Fibroblast of lung (primary cell): ENCODE results near the gene BEND7. TPM values are rescaled to one million over a fixed set of nuclear protein-coding genes. Genes with fewer than 3 reads are reported as not detected.

Experiments used
- DNase-seq, 2 donors: peaks; one replicate each; pipeline versions ENCODE4 v3.0.0 to v3.0.0-alpha.2; 2010; ENCODE audit warnings: low read depth in 2 of 2
- H2AFZ ChIP-seq: 2 replicates; pipeline ENCODE4 v1.5.1; 2012; ENCODE audit warnings: low read length, control low read depth, inconsistent platforms
- H3K27ac ChIP-seq: 2 replicates; pipeline ENCODE4 v1.5.1; 2011; ENCODE audit warnings: low read length, control low read depth; ENCODE audit not compliant: insufficient read depth
- H3K27me3 ChIP-seq: 2 replicates; pipeline ENCODE4 v1.5.1; 2011; ENCODE audit warnings: mild to moderate bottlenecking, low read length; ENCODE audit not compliant: control insufficient read depth, insufficient read depth
- H3K36me3 ChIP-seq: 2 replicates; pipeline ENCODE4 v1.5.1; 2011; ENCODE audit warnings: low read length; ENCODE audit not compliant: control insufficient read depth, insufficient read depth
- H3K4me1 ChIP-seq: 2 replicates; pipeline ENCODE4 v1.5.1; 2011; ENCODE audit warnings: low read length; ENCODE audit not compliant: control insufficient read depth, insufficient read depth; ENCODE audit errors: extremely low read depth
- H3K4me2 ChIP-seq: 2 replicates; pipeline ENCODE4 v1.5.1; 2011; ENCODE audit warnings: low read length, control low read depth; ENCODE audit not compliant: insufficient read depth; ENCODE audit errors: extremely low read depth
- H3K4me3 ChIP-seq, 4 experiments: fragments of 200-600 bp in 1 of 4; sonication (generic) in 1 of 4; replicated peaks in 1 of 4; 2 replicates each; pipeline ENCODE4 v1.5.1; 2011 to 2016; ENCODE audit warnings: low read length in 4 of 4, low read depth in 3 of 4, mild to moderate bottlenecking in 3 of 4, control low read depth in 2 of 4, inconsistent platforms in 1 of 4, mixed read lengths in 1 of 4; ENCODE audit not compliant: insufficient read depth in 1 of 4; ENCODE audit errors: control extremely low read depth in 1 of 4
- H3K79me2 ChIP-seq: 2 replicates; pipeline ENCODE4 v1.5.1; 2012; ENCODE audit warnings: mild to moderate bottlenecking, low read length, inconsistent platforms; ENCODE audit not compliant: control insufficient read depth, insufficient read depth
- H3K9ac ChIP-seq: 2 replicates; pipeline ENCODE4 v1.5.1; 2011; ENCODE audit warnings: mild to moderate bottlenecking, low read length, control low read depth; ENCODE audit not compliant: insufficient read depth
- H3K9me3 ChIP-seq: 2 replicates; pipeline ENCODE4 v1.5.1; 2012; ENCODE audit warnings: low read depth, low read length; ENCODE audit not compliant: control insufficient read depth, insufficient read depth
- H4K20me1 ChIP-seq: 2 replicates; pipeline ENCODE4 v1.5.1; 2011; ENCODE audit warnings: low read length; ENCODE audit not compliant: control insufficient read depth, insufficient read depth; ENCODE audit errors: extremely low read depth
- EZH2 ChIP-seq: IDR thresholded peaks from 2 replicates; pipeline ENCODE4 v1.5.1; 2012; ENCODE audit warnings: low read length, control low read depth, mild to moderate bottlenecking; ENCODE audit errors: missing control alignments
- polyA plus RNA-seq, 2 donors: library from polyadenylated mRNA; depleted of rRNA in 1 of 2; stranded (reverse) in 1 of 2; unstranded in 1 of 2; fragments of >200 nt; gene quantifications; 2 replicates each; pipeline ENCODE4 v1.2.1, GENCODE V29; 2011 to 2012; ENCODE audit warnings: missing spikeins in 1 of 2
- total RNA-seq: library from RNA; depleted of rRNA; stranded (reverse); fragments of >200 nt; gene quantifications from 2 replicates; pipeline ENCODE4 v1.2.1, GENCODE V29; 2014
- TF ChIP-seq, protein P1 (sequence below), 2 donors: IDR thresholded peaks in 1 of 2; conservative IDR thresholded peaks in 1 of 2; 1 replicate in 1 of 2; 2 replicates in 1 of 2; pipeline ENCODE4 v1.5.1; 2011 to 2012; ENCODE audit warnings: low read length in 2 of 2, control low read depth in 1 of 2, inconsistent platforms in 1 of 2, low read depth in 1 of 2, mild to moderate bottlenecking in 1 of 2

The BEND7 gene
- total and polyA plus RNA-seq, 2 donors (not counting 1 experiment from before 2014, with no cell fraction given) = 6.2 to 10.6 TPM

DNA sequence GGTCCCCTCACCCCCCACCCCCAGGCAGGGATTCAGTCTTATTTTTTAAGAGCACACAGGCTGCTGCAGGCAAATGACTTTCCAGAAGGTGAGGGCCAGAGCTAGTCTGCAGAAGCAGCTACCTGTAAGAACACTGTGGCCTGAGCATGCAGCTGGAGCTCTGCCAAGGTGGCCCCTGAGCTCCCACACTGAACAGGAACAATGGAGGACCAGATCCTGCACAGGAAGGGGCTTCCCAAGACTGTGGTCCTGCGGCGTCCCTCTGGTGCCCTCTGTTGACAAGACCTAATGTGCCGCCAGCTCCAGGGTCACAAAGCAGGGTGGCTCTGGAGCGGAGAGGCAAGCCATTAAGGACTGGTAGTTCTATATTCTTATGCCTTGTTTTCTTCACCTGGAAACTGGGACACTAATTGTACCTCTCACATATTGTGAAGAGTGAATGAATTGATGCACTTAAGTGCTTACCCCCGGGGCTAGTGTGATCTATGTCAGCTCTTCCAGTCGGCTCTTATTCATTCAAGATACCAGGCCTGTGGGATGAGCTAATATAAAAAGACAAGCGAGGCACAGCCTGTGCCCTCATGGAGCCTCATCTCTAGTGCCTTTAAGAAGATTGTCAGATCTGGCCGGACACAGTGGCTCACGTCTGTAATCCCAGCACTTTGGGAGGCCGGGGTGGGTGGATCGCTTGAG, 8.0 kb upstream of the BEND7 start:
- Histone ChIP-seq H3K79me2 (no peaks in the 10 kb centered on the region), H3K36me3 (no peaks in the 10 kb centered on the region), H3K27me3 (peaks cover 8% of the 10 kb centered on the region), H3K4me2 (no peak overlapping the region), H3K9ac (no peak overlapping the region), H3K4me3 (no peak overlapping the region), H3K9me3 (no peaks in the 10 kb centered on the region), H2AFZ (no peak overlapping the region), H3K27ac (no peak overlapping the region), H3K4me1 (no peaks in the 10 kb centered on the region), H4K20me1 (no peaks in the 10 kb centered on the region)
- TF ChIP-seq, protein P1, sequence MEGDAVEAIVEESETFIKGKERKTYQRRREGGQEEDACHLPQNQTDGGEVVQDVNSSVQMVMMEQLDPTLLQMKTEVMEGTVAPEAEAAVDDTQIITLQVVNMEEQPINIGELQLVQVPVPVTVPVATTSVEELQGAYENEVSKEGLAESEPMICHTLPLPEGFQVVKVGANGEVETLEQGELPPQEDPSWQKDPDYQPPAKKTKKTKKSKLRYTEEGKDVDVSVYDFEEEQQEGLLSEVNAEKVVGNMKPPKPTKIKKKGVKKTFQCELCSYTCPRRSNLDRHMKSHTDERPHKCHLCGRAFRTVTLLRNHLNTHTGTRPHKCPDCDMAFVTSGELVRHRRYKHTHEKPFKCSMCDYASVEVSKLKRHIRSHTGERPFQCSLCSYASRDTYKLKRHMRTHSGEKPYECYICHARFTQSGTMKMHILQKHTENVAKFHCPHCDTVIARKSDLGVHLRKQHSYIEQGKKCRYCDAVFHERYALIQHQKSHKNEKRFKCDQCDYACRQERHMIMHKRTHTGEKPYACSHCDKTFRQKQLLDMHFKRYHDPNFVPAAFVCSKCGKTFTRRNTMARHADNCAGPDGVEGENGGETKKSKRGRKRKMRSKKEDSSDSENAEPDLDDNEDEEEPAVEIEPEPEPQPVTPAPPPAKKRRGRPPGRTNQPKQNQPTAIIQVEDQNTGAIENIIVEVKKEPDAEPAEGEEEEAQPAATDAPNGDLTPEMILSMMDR (conservative IDR thresholded peaks at IDR 0.05 in 1 of 2, IDR thresholded peaks at IDR 0.05 in 1 of 2; ENCODE audit: low read depth in 1 of 2, low read length in 2 of 2) = peak; percentile 57
- no peak for TF ChIP-seq EZH2
- peak; percentile 34 to 46 for DNase-seq

DNA sequence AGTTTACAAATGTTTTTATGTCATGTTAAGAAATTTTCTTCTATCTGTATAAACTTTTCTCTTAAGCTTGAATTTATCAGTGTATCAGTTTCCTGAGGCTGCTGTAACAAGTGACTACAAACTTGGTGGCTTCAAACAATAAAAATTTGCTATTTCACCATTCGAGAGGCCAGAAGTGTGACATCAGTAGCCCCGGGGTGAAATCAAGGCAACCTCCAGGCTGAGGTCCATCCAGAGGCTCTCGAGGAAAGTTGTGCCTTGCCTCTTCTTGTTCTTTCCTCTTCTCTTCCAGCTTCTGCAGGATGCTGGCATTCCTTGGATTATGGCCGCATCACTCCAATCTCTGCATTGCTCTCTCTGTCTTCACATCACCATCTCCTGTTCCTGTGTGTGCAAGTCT, 6.5 kb upstream of the BEND7 start:
- Histone ChIP-seq H3K79me2 (no peaks in the 10 kb centered on the region), H3K36me3 (no peaks in the 10 kb centered on the region), H3K27ac (no peak overlapping the region), H3K4me2 (no peak overlapping the region), H3K27me3 (peaks cover 2% of the 10 kb centered on the region), H3K4me1 (no peaks in the 10 kb centered on the region), H2AFZ (no peak overlapping the region), H4K20me1 (no peaks in the 10 kb centered on the region), H3K9ac (no peak overlapping the region), H3K9me3 (no peaks in the 10 kb centered on the region), H3K4me3 (no peak overlapping the region)
- no peak for DNase-seq
- no peak for TF ChIP-seq EZH2
- TF ChIP-seq, protein P1 (conservative IDR thresholded peaks at IDR 0.05 in 1 of 2, IDR thresholded peaks at IDR 0.05 in 1 of 2; ENCODE audit: low read depth in 1 of 2, low read length in 2 of 2) = no peak

- TF ChIP-seq, protein P1 (conservative IDR thresholded peaks at IDR 0.05 in 1 of 2, IDR thresholded peaks at IDR 0.05 in 1 of 2; ENCODE audit: low read depth in 1 of 2, low read length in 2 of 2) = no peak
- no peak for TF ChIP-seq EZH2
- peaks cover 2% of the 10 kb centered on the region for H3K4me1 ChIP-seq
- no peak for DNase-seq
- H2AFZ ChIP-seq = peak overlapping the region; percentile 81
- H3K36me3 ChIP-seq = no peaks in the 10 kb centered on the region
- H3K4me3 ChIP-seq = peak overlapping the region; percentile 43 to 63 (median 56)
- no peak overlapping the region for H3K9ac ChIP-seq
- H3K4me2 ChIP-seq = peak overlapping the region; percentile 89
- H3K79me2 ChIP-seq = no peaks in the 10 kb centered on the region
- no peaks in the 10 kb centered on the region for H3K27me3 ChIP-seq
- H4K20me1 ChIP-seq = no peaks in the 10 kb centered on the region
- no peaks in the 10 kb centered on the region for H3K9me3 ChIP-seq
- H3K27ac ChIP-seq = no peak overlapping the region
Measured at GRCh38 chr10:13529714-13529973, 830 bp upstream of the BEND7 start.
